Sigmoid colon (tissue), 7 donors: Measurements from ENCODE around the gene MAEL. TPM values are rescaled to one million over a fixed set of nuclear protein-coding genes. Genes with fewer than 3 reads are reported as not detected.

Experiments used
- DNase-seq: peaks from one replicate; pipeline ENCODE4 v3.0.0-alpha.2; 2019
- H3K27ac ChIP-seq, 4 donors: fragments of 200-600 bp; sonication (generic); one replicate each; pipeline ENCODE4 v1.5.1; 2016 to 2019; ENCODE audit warnings: mild to moderate bottlenecking in 1 of 4
- H3K27me3 ChIP-seq, 3 donors: fragments of 200-600 bp; sonication (generic); one replicate each; pipeline ENCODE4 v1.5.1; 2019; ENCODE audit warnings: mild to moderate bottlenecking in 1 of 3
- H3K36me3 ChIP-seq, 4 donors: fragments of 200-600 bp; sonication (generic); one replicate each; pipeline ENCODE4 v1.5.1; 2016 to 2019
- H3K4me1 ChIP-seq, 4 donors: fragments of 200-600 bp; sonication (generic); one replicate each; pipeline ENCODE4 v1.5.1; 2017 to 2019
- H3K4me3 ChIP-seq, 4 donors: fragments of 200-600 bp; sonication (generic); one replicate each; pipeline ENCODE4 v1.5.1; 2017 to 2019; ENCODE audit warnings: mild to moderate bottlenecking in 2 of 4, moderate library complexity in 1 of 4
- H3K9me3 ChIP-seq, 4 donors: fragments of 200-600 bp in 3 of 4; sonication (generic) in 3 of 4; one replicate each; pipeline versions ENCODE4 v1.5.1 to v1.6.1; 2013 to 2019
- EP300 ChIP-seq, 4 donors: sonication (generic); formaldehyde crosslinking; IDR thresholded peaks; one replicate each; pipeline ENCODE4 v1.6.1; 2017; ENCODE audit warnings: antibody characterized with exemption in 4 of 4
- POLR2A ChIP-seq, 2 donors: fragments of 450-650 bp; IDR thresholded peaks; one replicate each; pipeline ENCODE4 v1.6.1; 2016; ENCODE audit warnings: antibody characterized with exemption in 2 of 2, mild to moderate bottlenecking in 2 of 2, moderate library complexity in 2 of 2
- POLR2AphosphoS5 ChIP-seq, 4 donors: sonication (generic); formaldehyde crosslinking; IDR thresholded peaks; one replicate each; pipeline ENCODE4 v1.6.1; 2017; ENCODE audit warnings: antibody characterized with exemption in 4 of 4
- WGBS, 2 donors: extraction: QIAGEN DNeasy Blood & Tissue Kit; methylation state at CpG; one replicate each; pipeline ENCODE4 v1.1.7; 2013; 5-methylcytosine and 5-hydroxymethylcytosine counted together
- intact Hi-C: fragments of 100-400 bp; cut with DNase I; formaldehyde crosslinking; loops from one replicate; pipeline ENCODE4 v1.15.1; 2023
- polyA plus RNA-seq, 3 donors: library from polyadenylated mRNA; stranded (reverse); fragments of 200-250 nt; gene quantifications; one replicate each; pipeline ENCODE4 v1.2.3, GENCODE V29; 2013
- small RNA-seq, 3 donors: library from RNA; depleted of rRNA; stranded (forward); fragments of <200 nt; gene quantifications; one replicate each; pipeline ENCODE3, GENCODE V24; 2016
- total RNA-seq, 4 donors: library from RNA; depleted of rRNA; stranded (reverse); fragments of >200 nt; gene quantifications; one replicate each; pipeline ENCODE4 v1.1.0, GENCODE V29; 2016
- TF ChIP-seq, protein P1 (sequence below), 4 experiments: fragments of 450-650 bp in 3 of 4; fragments of 200-600 bp in 1 of 4; IDR thresholded peaks; one replicate each; pipeline ENCODE4 v1.5.1; 2016 to 2019; ENCODE audit warnings: antibody characterized with exemption in 4 of 4, mild to moderate bottlenecking in 3 of 4, moderate library complexity in 2 of 4
- donor health status: healthy with polysubstance abuse.
- donor health status: Bipolar disorder and iron deficiency.
- donor health status: healthy.

MAEL gene
- total and polyA plus RNA-seq, 7 donors, result 0.07 to 1.6 (median 1.1) TPM; not detected in 1

DNA sequence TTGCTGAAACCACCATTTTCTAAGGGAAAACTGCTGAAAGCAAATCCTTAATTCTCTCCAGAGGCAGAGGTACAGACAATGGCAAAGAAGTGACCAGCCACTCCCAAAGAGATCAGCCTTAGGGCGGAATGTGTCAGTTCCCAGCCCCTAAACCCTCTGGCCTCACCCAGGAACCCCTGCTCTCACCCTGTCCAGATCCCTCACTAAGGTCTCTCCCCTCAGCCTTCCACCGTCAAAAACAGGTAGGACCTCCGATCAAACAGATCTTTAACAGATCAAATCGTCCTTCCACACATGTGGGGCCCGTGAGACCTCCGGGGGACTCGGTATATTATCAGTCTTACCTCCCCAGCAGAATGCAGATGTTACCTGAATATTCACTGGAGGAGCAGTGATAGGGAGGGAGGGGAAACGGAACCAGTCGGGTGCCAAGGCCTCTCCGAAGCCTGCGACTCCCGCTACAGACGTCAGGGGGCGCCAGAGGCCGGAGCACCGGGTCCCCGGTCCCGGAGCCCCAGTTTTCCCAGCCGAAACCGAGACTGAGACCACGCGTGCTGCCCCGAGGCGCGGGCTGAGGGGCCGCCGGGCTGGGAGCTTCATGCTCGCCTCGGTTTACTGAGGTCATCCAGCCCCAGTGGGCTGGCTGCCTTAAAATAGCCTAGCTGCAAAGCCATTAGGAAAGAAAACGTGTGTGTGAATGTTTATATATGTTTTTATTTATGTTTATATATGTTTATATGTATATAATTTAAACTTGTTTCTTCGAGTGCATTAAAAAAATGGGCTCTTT lies 77.4 kb downstream of the MAEL start:
- 7 to 9% methylated on average over 31 of the region's 31 CpGs for WGBS, 2 donors
- intact Hi-C loops, result loop anchor here (1.0 to 5.0 kb wide), 4 partner anchors 154 to 466 kb away; partner anchors contain the start of gene POU2F1
- H3K4me3 ChIP-seq, result peak overlapping the region in 2 of 4 donors; percentile 21 to 29

DNA sequence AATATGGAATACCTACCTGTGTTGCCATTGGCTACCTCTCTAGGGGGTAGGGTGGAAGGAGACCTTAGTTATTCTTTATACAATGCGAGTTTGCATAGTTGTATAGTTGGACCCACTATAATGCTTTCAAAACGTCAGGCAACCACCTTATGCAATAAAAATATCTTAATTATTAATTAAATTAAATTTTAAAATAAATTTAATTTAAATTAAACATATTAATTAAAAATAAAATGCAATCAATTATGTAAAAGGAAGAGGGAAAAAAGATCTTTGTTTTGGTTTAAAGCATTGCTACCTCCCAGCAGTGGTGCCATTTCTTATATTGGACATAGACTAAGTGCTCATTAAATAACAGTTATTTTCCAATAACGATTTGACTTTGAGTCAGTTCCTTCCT lies 78.8 kb downstream of the MAEL start:
- Histone ChIP-seq H3K4me1 (peaks cover 0 to 7% (median 5%) of the 10 kb centered on the region in 4 donors), H3K27ac (no peak overlapping the region), H3K27me3 (no peaks in the 10 kb centered on the region), H3K36me3 (no peaks in the 10 kb centered on the region), H3K4me3 (no peak overlapping the region), H3K9me3 (no peaks in the 10 kb centered on the region)
- no peak for DNase-seq
- no peak for TF ChIP-seq POLR2A (IDR thresholded peaks at IDR 0.05)
- no peak for TF ChIP-seq POLR2AphosphoS5 (IDR thresholded peaks at IDR 0.05)
- WGBS, 2 donors, result 72 to 87% methylated on average over 3 of the region's 3 CpGs
- intact Hi-C loops, result loop anchor here (2.0 to 5.0 kb wide), 2 partner anchors 204 to 465 kb away; no protein-coding TSS in a partner anchor

More for the DNA sequence above, 77.4 kb downstream of the MAEL start:
- Histone ChIP-seq H3K27me3 (no peaks in the 10 kb centered on the region), H3K27ac (no peak overlapping the region), H3K4me1 (peaks cover 0 to 7% (median 5%) of the 10 kb centered on the region in 4 donors), H3K36me3 (no peaks in the 10 kb centered on the region), H3K9me3 (no peaks in the 10 kb centered on the region)
- TF ChIP-seq POLR2A (IDR thresholded peaks at IDR 0.05), result no peak
- TF ChIP-seq, protein P1, sequence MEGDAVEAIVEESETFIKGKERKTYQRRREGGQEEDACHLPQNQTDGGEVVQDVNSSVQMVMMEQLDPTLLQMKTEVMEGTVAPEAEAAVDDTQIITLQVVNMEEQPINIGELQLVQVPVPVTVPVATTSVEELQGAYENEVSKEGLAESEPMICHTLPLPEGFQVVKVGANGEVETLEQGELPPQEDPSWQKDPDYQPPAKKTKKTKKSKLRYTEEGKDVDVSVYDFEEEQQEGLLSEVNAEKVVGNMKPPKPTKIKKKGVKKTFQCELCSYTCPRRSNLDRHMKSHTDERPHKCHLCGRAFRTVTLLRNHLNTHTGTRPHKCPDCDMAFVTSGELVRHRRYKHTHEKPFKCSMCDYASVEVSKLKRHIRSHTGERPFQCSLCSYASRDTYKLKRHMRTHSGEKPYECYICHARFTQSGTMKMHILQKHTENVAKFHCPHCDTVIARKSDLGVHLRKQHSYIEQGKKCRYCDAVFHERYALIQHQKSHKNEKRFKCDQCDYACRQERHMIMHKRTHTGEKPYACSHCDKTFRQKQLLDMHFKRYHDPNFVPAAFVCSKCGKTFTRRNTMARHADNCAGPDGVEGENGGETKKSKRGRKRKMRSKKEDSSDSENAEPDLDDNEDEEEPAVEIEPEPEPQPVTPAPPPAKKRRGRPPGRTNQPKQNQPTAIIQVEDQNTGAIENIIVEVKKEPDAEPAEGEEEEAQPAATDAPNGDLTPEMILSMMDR (IDR thresholded peaks at IDR 0.05), result peak; percentile 76 to 96 (median 83)
- DNase-seq, result peak; percentile 79

DNA sequence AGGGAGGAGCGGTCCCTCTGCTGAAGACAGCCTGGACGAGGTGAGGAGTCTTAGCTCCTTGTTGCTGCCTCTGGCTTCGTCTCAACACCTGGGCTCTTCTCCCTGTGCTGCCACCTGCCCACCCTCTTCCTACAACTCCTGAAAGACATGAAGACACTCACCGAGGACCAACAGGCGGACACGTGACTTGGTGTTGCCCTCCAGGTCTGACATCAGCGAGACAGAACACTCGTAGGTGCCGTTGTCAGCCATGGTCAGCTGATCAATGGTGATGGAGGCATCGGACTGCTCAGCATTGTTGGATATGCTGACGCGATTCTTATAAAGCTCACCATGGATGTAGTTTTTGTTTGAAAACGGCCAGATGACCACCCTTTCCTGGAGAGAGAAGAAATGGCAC lies 79.7 kb downstream of the MAEL start:
- TF ChIP-seq POLR2A (IDR thresholded peaks at IDR 0.05) (no peak), POLR2AphosphoS5 (IDR thresholded peaks at IDR 0.05) (no peak), EP300 (IDR thresholded peaks at IDR 0.05) (no peak)
- TF ChIP-seq, protein P1 (IDR thresholded peaks at IDR 0.05), result no peak
- no peak for DNase-seq
- 89 to 94% methylated on average over 13 of the region's 13 CpGs for WGBS, 2 donors
- intact Hi-C loops, result loop anchor here (5.0 kb wide), 1 partner anchor 204 kb away; no protein-coding TSS in a partner anchor
- H3K4me1 ChIP-seq, result peaks cover 0 to 7% (median 5%) of the 10 kb centered on the region in 4 donors
- no peaks in the 10 kb centered on the region for H3K36me3 ChIP-seq
- no peak overlapping the region for H3K27ac ChIP-seq
- H3K4me3 ChIP-seq, result no peak overlapping the region
- H3K27me3 ChIP-seq, result no peaks in the 10 kb centered on the region
- H3K9me3 ChIP-seq, result no peaks in the 10 kb centered on the region

DNA sequence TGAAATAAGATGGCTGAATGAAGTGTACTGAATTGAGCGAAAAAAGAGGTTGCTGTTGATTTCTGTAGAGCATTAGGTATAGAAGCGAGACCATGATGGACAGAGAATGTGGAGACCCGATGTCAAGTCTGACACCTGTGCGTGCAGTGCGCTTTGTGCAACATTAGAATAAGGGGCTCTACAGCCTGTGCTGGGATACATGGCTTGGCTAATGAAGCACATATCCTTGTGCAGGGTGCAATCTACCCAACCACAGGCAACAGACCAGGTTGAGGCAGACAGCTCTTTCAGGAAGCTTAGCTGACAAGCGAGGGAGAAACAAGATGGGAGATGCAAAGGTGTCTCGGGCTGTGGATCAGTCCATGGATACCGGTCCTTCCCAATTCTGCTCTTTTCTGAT lies 82.2 kb downstream of the MAEL start:
- H3K9me3 ChIP-seq, result no peaks in the 10 kb centered on the region
- H3K4me1 ChIP-seq, result peaks cover 0 to 7% (median 5%) of the 10 kb centered on the region in 4 donors
- TF ChIP-seq POLR2AphosphoS5 (IDR thresholded peaks at IDR 0.05), result no peak
- TF ChIP-seq POLR2A (IDR thresholded peaks at IDR 0.05), result no peak
- TF ChIP-seq EP300 (IDR thresholded peaks at IDR 0.05), result no peak
- TF ChIP-seq, protein P1 (IDR thresholded peaks at IDR 0.05), result no peak
- DNase-seq, result no peak
- H3K36me3 ChIP-seq, result no peaks in the 10 kb centered on the region
- intact Hi-C loops, result no loop called here
- H3K27me3 ChIP-seq, result no peaks in the 10 kb centered on the region
- H3K27ac ChIP-seq, result no peak overlapping the region
- no peak overlapping the region for H3K4me3 ChIP-seq
- WGBS, 2 donors, result 93 to 97% methylated on average over 8 of the region's 8 CpGs

Small RNA genes lying within 50 kb of the gene (small RNA-seq; reads per million reads assigned to genes)
- gene RNA5SP65, result 5.7 to 18.5 (median 8.0) reads per million in 3 donors

Other genes with a start within 250 kb of the MAEL start
- gene POGK, start 149.8 kb upstream of the MAEL start, total RNA-seq, result 10 to 100 TPM; 22.2 to 23.5 (median 22.9) TPM
- 10 to 100 TPM in 1 of 3 donors, 1 to 10 TPM in 2; 6.6 to 11.9 (median 6.7) TPM for gene POGK, start 149.8 kb upstream of the MAEL start, polyA plus RNA-seq
- gene TADA1, start 113.0 kb upstream of the MAEL start, total RNA-seq, result 10 to 100 TPM in 2 of 4 donors, 1 to 10 TPM in 2; 8.3 to 16.4 (median 11.2) TPM
- 1 to 10 TPM; 7.2 to 9.2 (median 8.2) TPM for gene TADA1, start 113.0 kb upstream of the MAEL start, polyA plus RNA-seq
- gene ILDR2, start 13.7 kb upstream of the MAEL start, total RNA-seq, result 10 to 100 TPM in 1 of 4 donors, 1 to 10 TPM in 3; 7.1 to 15.8 (median 8.4) TPM
- gene ILDR2, start 13.7 kb upstream of the MAEL start, polyA plus RNA-seq, result under 1 TPM in 1 of 3 donors, not detected in 2; 0.42 TPM
- under 1 TPM in 2 of 4 donors, not detected in 2; 0.28 to 0.36 TPM for gene GPA33, start 101.1 kb downstream of the MAEL start, total RNA-seq
- gene GPA33, start 101.1 kb downstream of the MAEL start, polyA plus RNA-seq, result 100 to 1,000 TPM in 2 of 3 donors, 10 to 100 TPM in 1; 90.7 to 363 (median 101) TPM
- gene STYXL2, start 104.8 kb downstream of the MAEL start, total RNA-seq, result under 1 TPM in 1 of 4 donors, not detected in 3; 0.16 TPM
- under 1 TPM in 2 of 3 donors, not detected in 1; 0.01 to 0.23 TPM for gene STYXL2, start 104.8 kb downstream of the MAEL start, polyA plus RNA-seq
- 10 to 100 TPM; 15.0 to 35.5 (median 20.3) TPM for gene POU2F1, start 231.6 kb downstream of the MAEL start, total RNA-seq
- gene POU2F1, start 231.6 kb downstream of the MAEL start, polyA plus RNA-seq, result 1 to 10 TPM; 2.3 to 6.3 (median 3.0) TPM